Thyroid gland (tissue), 4 donors: Measurements from ENCODE around the gene PIEZO2.

Experiments
- CTCF ChIP-seq, 6 experiments: fragments of 200-600 bp in 3 of 6; fragments of 450-650 bp in 3 of 6; sonication (generic) in 3 of 6; IDR thresholded peaks; one replicate each; pipeline ENCODE4 v1.5.1; 2016 to 2019; ENCODE audit warnings: antibody characterized with exemption in 6 of 6, mild to moderate bottlenecking in 2 of 6, inconsistent platforms in 1 of 6, moderate library complexity in 1 of 6
- POLR2A ChIP-seq, 2 donors: fragments of 450-650 bp; IDR thresholded peaks; one replicate each; pipeline ENCODE4 v1.6.1; 2017; ENCODE audit warnings: antibody characterized with exemption in 2 of 2, mild to moderate bottlenecking in 2 of 2, moderate library complexity in 1 of 2

- TF ChIP-seq CTCF (IDR thresholded peaks at IDR 0.05) (no peak), POLR2A (IDR thresholded peaks at IDR 0.05) (no peak)
Measured at GRCh38 chr18:10872304-10872703, 277.1 kb downstream of the PIEZO2 start.
